Endothelial cell of umbilical vein (primary cell): ENCODE data around the gene HSPA1B.

ENCODE experiments used
- EZH2 ChIP-seq: IDR thresholded peaks from 2 replicates; pipeline ENCODE4 v1.6.1; 2012; ENCODE audit warnings: borderline replicate concordance, low read depth, mild to moderate bottlenecking, moderate library complexity, low read length, inconsistent platforms; ENCODE audit not compliant: severe bottlenecking
- FOS ChIP-seq: IDR thresholded peaks from 2 replicates; pipeline ENCODE4 v1.6.1; 2011; ENCODE audit warnings: mild to moderate bottlenecking, low read length, moderate library complexity, borderline replicate concordance; ENCODE audit not compliant: insufficient read depth
- GATA2 ChIP-seq: IDR thresholded peaks from 2 replicates; pipeline ENCODE4 v1.7.0; 2011; ENCODE audit warnings: low read depth, mild to moderate bottlenecking, moderate library complexity, mixed read lengths, low read length; ENCODE audit not compliant: insufficient read length, insufficient read depth
- JUN ChIP-seq: IDR thresholded peaks from 2 replicates; pipeline ENCODE4 v1.6.1; 2011; ENCODE audit warnings: borderline replicate concordance, low read depth; ENCODE audit not compliant: insufficient read length, insufficient read depth
- MAX ChIP-seq: IDR thresholded peaks from 2 replicates; pipeline ENCODE4 v1.6.1; 2011; ENCODE audit not compliant: insufficient read depth, insufficient read length
- MYC ChIP-seq: IDR thresholded peaks from one replicate; pipeline ENCODE4 v1.6.1; 2011; ENCODE audit warnings: mild to moderate bottlenecking, low read depth, low read length
- POLR2A ChIP-seq: IDR thresholded peaks from 2 replicates; pipeline ENCODE4 v1.6.1; 2012; ENCODE audit warnings: low read depth, mild to moderate bottlenecking, control low read depth, low read length
- POLR2AphosphoS5 ChIP-seq: IDR thresholded peaks from 2 replicates; pipeline ENCODE4 v1.6.1; 2012; ENCODE audit warnings: low read depth, mild to moderate bottlenecking, control low read depth, low read length, moderate library complexity; ENCODE audit not compliant: insufficient read depth
- TF ChIP-seq, protein P1 (sequence below), 2 donors: IDR thresholded peaks; 1 replicate in 1 of 2; 2 replicates in 1 of 2; pipeline ENCODE4 v1.5.1; 2011; ENCODE audit warnings: low read length in 2 of 2, mild to moderate bottlenecking in 2 of 2, moderate library complexity in 2 of 2, control low read depth in 1 of 2, inconsistent platforms in 1 of 2, low read depth in 1 of 2; ENCODE audit not compliant: insufficient read depth in 1 of 2; ENCODE audit errors: extremely low read depth in 1 of 2

- TF ChIP-seq, protein P1, sequence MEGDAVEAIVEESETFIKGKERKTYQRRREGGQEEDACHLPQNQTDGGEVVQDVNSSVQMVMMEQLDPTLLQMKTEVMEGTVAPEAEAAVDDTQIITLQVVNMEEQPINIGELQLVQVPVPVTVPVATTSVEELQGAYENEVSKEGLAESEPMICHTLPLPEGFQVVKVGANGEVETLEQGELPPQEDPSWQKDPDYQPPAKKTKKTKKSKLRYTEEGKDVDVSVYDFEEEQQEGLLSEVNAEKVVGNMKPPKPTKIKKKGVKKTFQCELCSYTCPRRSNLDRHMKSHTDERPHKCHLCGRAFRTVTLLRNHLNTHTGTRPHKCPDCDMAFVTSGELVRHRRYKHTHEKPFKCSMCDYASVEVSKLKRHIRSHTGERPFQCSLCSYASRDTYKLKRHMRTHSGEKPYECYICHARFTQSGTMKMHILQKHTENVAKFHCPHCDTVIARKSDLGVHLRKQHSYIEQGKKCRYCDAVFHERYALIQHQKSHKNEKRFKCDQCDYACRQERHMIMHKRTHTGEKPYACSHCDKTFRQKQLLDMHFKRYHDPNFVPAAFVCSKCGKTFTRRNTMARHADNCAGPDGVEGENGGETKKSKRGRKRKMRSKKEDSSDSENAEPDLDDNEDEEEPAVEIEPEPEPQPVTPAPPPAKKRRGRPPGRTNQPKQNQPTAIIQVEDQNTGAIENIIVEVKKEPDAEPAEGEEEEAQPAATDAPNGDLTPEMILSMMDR (IDR thresholded peaks at IDR 0.05; ENCODE audit: extremely low read depth in 1 of 2, insufficient read depth in 1 of 2, low read depth in 1 of 2, low read length in 2 of 2): no peak
- TF ChIP-seq POLR2AphosphoS5: no peak
- TF ChIP-seq EZH2: no peak
- TF ChIP-seq POLR2A: no peak
- TF ChIP-seq MAX: no peak
- TF ChIP-seq MYC: no peak
- no peak for TF ChIP-seq JUN
- TF ChIP-seq GATA2: no peak
- TF ChIP-seq FOS: no peak
Observed at GRCh38 chr6:31825553-31825952, 2.0 kb upstream of the HSPA1B start.
